ENCODE data around the gene ALDH1L2.
"Not testable (repeated sequence)": the region's sequence is repeated elsewhere in the genome, so short reads cannot be mapped to it uniquely, and the experiment has no call there.

The ALDH1L2 gene

GRCh38 chr12:105084251-105085250 lies at the start of gene ALDH1L2:
Gene ALDH1L2, minus strand, starts transcription at chr12:105084458. Its CDS starts 22 bp downstream, at chr12:105084436.
- peak in 1 of 2 donors; percentile 21 for DNase-seq

GRCh38 chr12:105120551-105120950 lies 36.3 kb upstream of the ALDH1L2 start:
- DNase-seq, result no peak

GRCh38 chr12:105116969-105117368 lies 32.7 kb upstream of the ALDH1L2 start:
- no peak for DNase-seq

- no peak for DNase-seq
Observed at GRCh38 chr12:105113094-105113493, 28.8 kb upstream of the ALDH1L2 start.

- no peak for DNase-seq
Observed at GRCh38 chr12:105110851-105111250, 26.6 kb upstream of the ALDH1L2 start.

- DNase-seq, result no peak
Observed at GRCh38 chr12:105109465-105110212, 25.4 kb upstream of the ALDH1L2 start.

GRCh38 chr12:105107494-105108371 lies 23.5 kb upstream of the ALDH1L2 start, which contains the start of gene WASHC4:
Gene WASHC4, plus strand, starts transcription at chr12:105107731. Its CDS starts 70 bp downstream, at chr12:105107801.
- peak; percentile 85 to 86 for DNase-seq

- DNase-seq, result peak in 1 of 2 donors; percentile 39
Observed at GRCh38 chr12:105107171-105107493, 22.9 kb upstream of the ALDH1L2 start.

- no peak for DNase-seq
Observed at GRCh38 chr12:105106621-105107020, 22.4 kb upstream of the ALDH1L2 start.

GRCh38 chr12:105104762-105105161 lies 20.5 kb upstream of the ALDH1L2 start:
- DNase-seq, result no peak

GRCh38 chr12:105102673-105103072 lies 18.4 kb upstream of the ALDH1L2 start:
- DNase-seq, result no peak

- DNase-seq, result no peak
Observed at GRCh38 chr12:105100998-105101397, 16.7 kb upstream of the ALDH1L2 start.

- DNase-seq, result no peak
Observed at GRCh38 chr12:105100207-105100985, 16.1 kb upstream of the ALDH1L2 start.

- no peak for DNase-seq
Observed at GRCh38 chr12:105099356-105099755, 15.1 kb upstream of the ALDH1L2 start.

- DNase-seq, result not testable (repeated sequence)
Observed at GRCh38 chr12:105095338-105095737, 11.1 kb upstream of the ALDH1L2 start.

- no peak for DNase-seq
Observed at GRCh38 chr12:105092336-105092735, 8.1 kb upstream of the ALDH1L2 start.

- DNase-seq, result no peak
Observed at GRCh38 chr12:105091476-105092206, 7.4 kb upstream of the ALDH1L2 start.

- no peak for DNase-seq
Observed at GRCh38 chr12:105090361-105090760, 6.1 kb upstream of the ALDH1L2 start.

GRCh38 chr12:105089817-105090216 lies 5.6 kb upstream of the ALDH1L2 start:
- no peak for DNase-seq

GRCh38 chr12:105085501-105085900 lies 1.2 kb upstream of the ALDH1L2 start:
- no peak for DNase-seq

GRCh38 chr12:105083551-105084105 lies 630 bp downstream of the ALDH1L2 start:
- peak in 1 of 2 donors; percentile 20 for DNase-seq
